SK-N-SH treated with all-trans-retinoic acid at 6 μM for 48 hours (cell line): ENCODE data around the gene COL24A1.
A peak's percentile ranks its signal among the peaks of the same experiment; 100 is the strongest.

Experiments
- ATAC-seq: fragments of 200-7000 bp; cut with Tn5 transposase; 3 replicates; pipeline ENCODE4 v1.9.1; 2020; ENCODE audit warnings: mild to moderate bottlenecking, moderate library complexity
- ARNTL ChIP-seq: fragments of 450-650 bp; formaldehyde crosslinking; IDR thresholded peaks from 2 replicates; pipeline ENCODE4 v1.5.0; 2020; ENCODE audit warnings: low read depth, mild to moderate bottlenecking, moderate library complexity, borderline replicate concordance
- BACH2 ChIP-seq: fragments of 250-450 bp; sonication (Bioruptor Pico); IDR thresholded peaks from 2 replicates; pipeline ENCODE4 v1.9.0; 2021; ENCODE audit warnings: mild to moderate bottlenecking, borderline replicate concordance
- CSDC2 ChIP-seq: fragments of 250-450 bp; sonication (Bioruptor Pico); IDR thresholded peaks from 2 replicates; pipeline ENCODE4 v1.5.0; 2020; ENCODE audit warnings: mild to moderate bottlenecking, moderate library complexity
- ESRRG ChIP-seq: fragments of 250-450 bp; sonication (Bioruptor Pico); IDR thresholded peaks from 2 replicates; pipeline ENCODE4 v1.6.1; 2021; ENCODE audit warnings: mild to moderate bottlenecking
- GLIS3 ChIP-seq: fragments of 250-450 bp; sonication (Bioruptor Pico); IDR thresholded peaks from 2 replicates; pipeline ENCODE4 v1.5.0; 2020; ENCODE audit warnings: mild to moderate bottlenecking, moderate library complexity
- ISL1 ChIP-seq: fragments of 250-450 bp; sonication (Bioruptor Pico); IDR thresholded peaks from 2 replicates; pipeline ENCODE4 v2.1.2; 2022; ENCODE audit warnings: mild to moderate bottlenecking, moderate library complexity
- OSR1 ChIP-seq: fragments of 250-450 bp; sonication (Bioruptor Pico); IDR thresholded peaks from 2 replicates; pipeline ENCODE4 v1.8.0; 2022; ENCODE audit warnings: moderate library complexity, mild to moderate bottlenecking, inconsistent platforms
- PPARA ChIP-seq: fragments of 250-450 bp; sonication (Bioruptor Pico); IDR thresholded peaks from 2 replicates; pipeline ENCODE4 v1.5.0; 2020; ENCODE audit warnings: mild to moderate bottlenecking, borderline replicate concordance
- RARB ChIP-seq: fragments of 250-450 bp; sonication (Bioruptor Pico); IDR thresholded peaks from 2 replicates; pipeline ENCODE4 v1.8.0; 2021; ENCODE audit warnings: mild to moderate bottlenecking, moderate library complexity
- SNAI2 ChIP-seq: fragments of 250-450 bp; sonication (Bioruptor Pico); IDR thresholded peaks from 2 replicates; pipeline ENCODE4 v1.5.0; 2020; ENCODE audit warnings: mild to moderate bottlenecking, moderate library complexity
- TCF4 ChIP-seq: fragments of 250-450 bp; sonication (Bioruptor Pico); IDR thresholded peaks from 2 replicates; pipeline ENCODE4 v1.8.0; 2021; ENCODE audit warnings: mild to moderate bottlenecking, moderate library complexity, borderline replicate concordance
- TOX ChIP-seq: fragments of 250-450 bp; sonication (Bioruptor Pico); IDR thresholded peaks from 2 replicates; pipeline ENCODE4 v1.8.0; 2021; ENCODE audit warnings: mild to moderate bottlenecking, moderate library complexity, borderline replicate concordance
- ZC3H10 ChIP-seq: fragments of 250-450 bp; sonication (Bioruptor Pico); IDR thresholded peaks from 2 replicates; pipeline ENCODE4 v1.5.1; 2021; ENCODE audit warnings: mild to moderate bottlenecking, moderate library complexity
- ZFP3 ChIP-seq: fragments of 250-450 bp; sonication (Bioruptor Pico); IDR thresholded peaks from 2 replicates; pipeline ENCODE4 v1.5.0; 2020; ENCODE audit warnings: mild to moderate bottlenecking, moderate library complexity
- ZFP30 ChIP-seq: fragments of 450-650 bp; formaldehyde crosslinking; IDR thresholded peaks from 2 replicates; pipeline ENCODE4 v1.5.0; 2022; ENCODE audit warnings: mild to moderate bottlenecking, moderate library complexity
- ZNF565 ChIP-seq: fragments of 450-650 bp; formaldehyde crosslinking; conservative IDR thresholded peaks from 2 replicates; pipeline ENCODE4 v1.5.0; 2020; ENCODE audit warnings: low read depth, mild to moderate bottlenecking, moderate library complexity
- ZNF70 ChIP-seq: fragments of 450-650 bp; formaldehyde crosslinking; IDR thresholded peaks from 2 replicates; pipeline ENCODE4 v1.5.0; 2020; ENCODE audit warnings: mild to moderate bottlenecking, moderate library complexity
- ZNF8 ChIP-seq: fragments of 450-650 bp; formaldehyde crosslinking; IDR thresholded peaks from 2 replicates; pipeline ENCODE4 v1.5.0; 2020; ENCODE audit warnings: mild to moderate bottlenecking, moderate library complexity
- TF ChIP-seq, protein P1 (sequence below): fragments of 250-450 bp; sonication (Bioruptor Pico); IDR thresholded peaks from 2 replicates; pipeline ENCODE4 v1.8.0; 2021; ENCODE audit warnings: low read depth, mild to moderate bottlenecking, moderate library complexity, borderline replicate concordance
- TF ChIP-seq, protein P2 (sequence below): fragments of 250-450 bp; sonication (Bioruptor Pico); IDR thresholded peaks from 2 replicates; pipeline ENCODE4 v1.5.1; 2021; ENCODE audit warnings: mild to moderate bottlenecking, moderate library complexity
- TF ChIP-seq, protein P3 (sequence below): fragments of 250-450 bp; sonication (Bioruptor Pico); IDR thresholded peaks from 2 replicates; pipeline ENCODE4 v1.5.0; 2020; ENCODE audit warnings: mild to moderate bottlenecking, moderate library complexity
- TF ChIP-seq, protein P4 (sequence below): fragments of 250-450 bp; sonication (Bioruptor Pico); IDR thresholded peaks from 2 replicates; pipeline ENCODE4 v1.5.1; 2020; ENCODE audit warnings: low read depth, mild to moderate bottlenecking, moderate library complexity
- TF ChIP-seq, protein P5 (sequence below): fragments of 250-450 bp; sonication (Bioruptor Pico); IDR thresholded peaks from 2 replicates; pipeline ENCODE4 v1.8.0; 2020; ENCODE audit warnings: mild to moderate bottlenecking, moderate library complexity, borderline replicate concordance

COL24A1 gene

DNA sequence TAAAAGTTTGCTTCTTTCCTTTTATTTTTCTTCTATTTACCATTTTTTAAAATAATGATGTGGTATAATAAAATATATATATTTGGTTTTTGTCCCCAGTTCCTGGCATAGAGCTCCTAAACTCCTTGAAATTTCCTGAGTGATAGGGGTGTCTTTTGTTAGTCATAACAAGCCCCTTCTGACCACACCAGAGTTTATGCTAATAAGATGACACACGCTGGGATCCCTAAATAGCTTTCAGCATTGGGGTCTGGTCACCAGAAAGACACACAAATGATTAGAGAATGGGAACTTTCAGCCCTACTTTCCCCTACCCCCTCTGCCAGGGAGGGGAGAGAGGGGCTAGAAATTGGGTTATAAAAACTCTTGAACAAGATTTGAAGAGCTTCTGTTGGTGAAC, 56.2 kb downstream of the COL24A1 start (continued):
- no peak for TF ChIP-seq GLIS3 (CRISPR knock-in tag)
- no peak for TF ChIP-seq ARNTL
- no peak for TF ChIP-seq ZFP3 (CRISPR knock-in tag)
- TF ChIP-seq, protein P1, sequence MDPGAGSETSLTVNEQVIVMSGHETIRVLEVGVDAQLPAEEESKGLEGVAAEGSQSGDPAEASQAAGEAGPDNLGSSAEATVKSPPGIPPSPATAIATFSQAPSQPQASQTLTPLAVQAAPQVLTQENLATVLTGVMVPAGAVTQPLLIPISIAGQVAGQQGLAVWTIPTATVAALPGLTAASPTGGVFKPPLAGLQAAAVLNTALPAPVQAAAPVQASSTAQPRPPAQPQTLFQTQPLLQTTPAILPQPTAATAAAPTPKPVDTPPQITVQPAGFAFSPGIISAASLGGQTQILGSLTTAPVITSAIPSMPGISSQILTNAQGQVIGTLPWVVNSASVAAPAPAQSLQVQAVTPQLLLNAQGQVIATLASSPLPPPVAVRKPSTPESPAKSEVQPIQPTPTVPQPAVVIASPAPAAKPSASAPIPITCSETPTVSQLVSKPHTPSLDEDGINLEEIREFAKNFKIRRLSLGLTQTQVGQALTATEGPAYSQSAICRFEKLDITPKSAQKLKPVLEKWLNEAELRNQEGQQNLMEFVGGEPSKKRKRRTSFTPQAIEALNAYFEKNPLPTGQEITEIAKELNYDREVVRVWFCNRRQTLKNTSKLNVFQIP (CRISPR knock-in tag), result no peak

DNA sequence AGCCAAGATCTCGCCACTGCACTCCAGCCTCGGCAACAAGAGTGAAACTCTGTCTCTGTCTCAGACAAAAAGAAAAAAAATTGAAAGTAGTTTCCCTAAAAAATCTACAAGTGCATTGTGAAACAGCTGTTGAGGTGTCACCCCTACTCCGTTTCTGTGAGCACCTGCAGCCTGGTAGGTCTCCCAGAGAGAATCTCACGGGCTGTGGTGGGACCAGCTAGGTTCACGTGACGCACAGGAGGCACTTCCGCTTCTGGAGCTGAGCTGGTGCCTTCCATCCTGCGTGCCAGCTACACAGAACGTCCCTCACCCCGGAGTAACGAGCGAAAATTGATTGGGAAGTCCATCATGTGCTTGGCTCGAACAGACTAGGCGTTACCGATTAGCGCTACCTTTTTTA, 66.8 kb downstream of the COL24A1 start:
- TF ChIP-seq CSDC2 (CRISPR knock-in tag), result no peak
- TF ChIP-seq, protein P2, sequence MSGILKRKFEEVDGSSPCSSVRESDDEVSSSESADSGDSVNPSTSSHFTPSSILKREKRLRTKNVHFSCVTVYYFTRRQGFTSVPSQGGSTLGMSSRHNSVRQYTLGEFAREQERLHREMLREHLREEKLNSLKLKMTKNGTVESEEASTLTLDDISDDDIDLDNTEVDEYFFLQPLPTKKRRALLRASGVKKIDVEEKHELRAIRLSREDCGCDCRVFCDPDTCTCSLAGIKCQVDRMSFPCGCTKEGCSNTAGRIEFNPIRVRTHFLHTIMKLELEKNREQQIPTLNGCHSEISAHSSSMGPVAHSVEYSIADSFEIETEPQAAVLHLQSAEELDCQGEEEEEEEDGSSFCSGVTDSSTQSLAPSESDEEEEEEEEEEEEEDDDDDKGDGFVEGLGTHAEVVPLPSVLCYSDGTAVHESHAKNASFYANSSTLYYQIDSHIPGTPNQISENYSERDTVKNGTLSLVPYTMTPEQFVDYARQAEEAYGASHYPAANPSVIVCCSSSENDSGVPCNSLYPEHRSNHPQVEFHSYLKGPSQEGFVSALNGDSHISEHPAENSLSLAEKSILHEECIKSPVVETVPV (CRISPR knock-in tag), result no peak
- TF ChIP-seq BACH2, result no peak
- no peak for TF ChIP-seq ZNF8
- TF ChIP-seq TCF4 (CRISPR knock-in tag), result no peak
- no peak for TF ChIP-seq ZNF565
- no peak for TF ChIP-seq ZFP3 (CRISPR knock-in tag)
- TF ChIP-seq, protein P3, sequence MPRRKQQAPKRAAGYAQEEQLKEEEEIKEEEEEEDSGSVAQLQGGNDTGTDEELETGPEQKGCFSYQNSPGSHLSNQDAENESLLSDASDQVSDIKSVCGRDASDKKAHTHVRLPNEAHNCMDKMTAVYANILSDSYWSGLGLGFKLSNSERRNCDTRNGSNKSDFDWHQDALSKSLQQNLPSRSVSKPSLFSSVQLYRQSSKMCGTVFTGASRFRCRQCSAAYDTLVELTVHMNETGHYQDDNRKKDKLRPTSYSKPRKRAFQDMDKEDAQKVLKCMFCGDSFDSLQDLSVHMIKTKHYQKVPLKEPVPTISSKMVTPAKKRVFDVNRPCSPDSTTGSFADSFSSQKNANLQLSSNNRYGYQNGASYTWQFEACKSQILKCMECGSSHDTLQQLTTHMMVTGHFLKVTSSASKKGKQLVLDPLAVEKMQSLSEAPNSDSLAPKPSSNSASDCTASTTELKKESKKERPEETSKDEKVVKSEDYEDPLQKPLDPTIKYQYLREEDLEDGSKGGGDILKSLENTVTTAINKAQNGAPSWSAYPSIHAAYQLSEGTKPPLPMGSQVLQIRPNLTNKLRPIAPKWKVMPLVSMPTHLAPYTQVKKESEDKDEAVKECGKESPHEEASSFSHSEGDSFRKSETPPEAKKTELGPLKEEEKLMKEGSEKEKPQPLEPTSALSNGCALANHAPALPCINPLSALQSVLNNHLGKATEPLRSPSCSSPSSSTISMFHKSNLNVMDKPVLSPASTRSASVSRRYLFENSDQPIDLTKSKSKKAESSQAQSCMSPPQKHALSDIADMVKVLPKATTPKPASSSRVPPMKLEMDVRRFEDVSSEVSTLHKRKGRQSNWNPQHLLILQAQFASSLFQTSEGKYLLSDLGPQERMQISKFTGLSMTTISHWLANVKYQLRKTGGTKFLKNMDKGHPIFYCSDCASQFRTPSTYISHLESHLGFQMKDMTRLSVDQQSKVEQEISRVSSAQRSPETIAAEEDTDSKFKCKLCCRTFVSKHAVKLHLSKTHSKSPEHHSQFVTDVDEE (CRISPR knock-in tag), result no peak
- no peak for TF ChIP-seq GLIS3 (CRISPR knock-in tag)
- no peak for TF ChIP-seq ZC3H10 (CRISPR knock-in tag)
- no peak for TF ChIP-seq TOX
- TF ChIP-seq SNAI2, result no peak
- no peak for TF ChIP-seq ESRRG (CRISPR knock-in tag)
- TF ChIP-seq, protein P4, sequence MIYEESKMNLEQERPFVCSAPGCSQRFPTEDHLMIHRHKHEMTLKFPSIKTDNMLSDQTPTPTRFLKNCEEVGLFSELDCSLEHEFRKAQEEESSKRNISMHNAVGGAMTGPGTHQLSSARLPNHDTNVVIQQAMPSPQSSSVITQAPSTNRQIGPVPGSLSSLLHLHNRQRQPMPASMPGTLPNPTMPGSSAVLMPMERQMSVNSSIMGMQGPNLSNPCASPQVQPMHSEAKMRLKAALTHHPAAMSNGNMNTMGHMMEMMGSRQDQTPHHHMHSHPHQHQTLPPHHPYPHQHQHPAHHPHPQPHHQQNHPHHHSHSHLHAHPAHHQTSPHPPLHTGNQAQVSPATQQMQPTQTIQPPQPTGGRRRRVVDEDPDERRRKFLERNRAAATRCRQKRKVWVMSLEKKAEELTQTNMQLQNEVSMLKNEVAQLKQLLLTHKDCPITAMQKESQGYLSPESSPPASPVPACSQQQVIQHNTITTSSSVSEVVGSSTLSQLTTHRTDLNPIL (CRISPR knock-in tag), result no peak
- no peak for TF ChIP-seq ZNF70 (CRISPR knock-in tag)
- ATAC-seq, result peak; percentile 70; the same call in 2 of the 3 replicates

DNA sequence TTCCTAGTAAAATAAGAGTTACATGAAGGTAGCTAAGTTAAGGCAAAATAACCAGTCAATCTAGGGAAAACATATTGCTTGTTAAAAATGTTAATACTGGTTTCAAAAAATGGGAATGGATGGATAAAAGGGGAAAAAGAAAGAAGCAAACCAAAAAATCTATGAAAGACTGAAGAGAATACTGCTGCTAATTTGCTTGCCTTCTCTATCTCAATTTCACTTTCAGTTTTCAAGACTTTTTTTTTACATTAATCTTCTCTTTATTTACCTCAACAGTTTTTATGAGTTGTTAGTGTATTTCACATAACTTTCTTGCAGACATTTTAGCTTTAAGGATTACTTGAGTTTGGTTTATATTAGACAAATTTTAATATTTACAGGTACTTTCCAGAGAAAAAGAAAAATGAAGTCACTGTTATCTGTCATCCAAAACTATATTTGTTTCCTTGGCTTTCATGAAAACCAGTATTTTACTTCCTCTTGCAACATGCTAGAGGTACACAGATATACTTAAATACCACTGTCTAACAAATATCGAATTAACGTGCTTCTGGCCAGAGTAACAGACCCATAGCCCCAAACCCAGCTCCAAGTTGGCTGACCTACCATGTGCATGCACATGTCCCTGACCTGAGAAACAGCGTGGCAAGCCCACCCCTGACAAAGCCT, 70.7 kb downstream of the COL24A1 start:
- no peak for ATAC-seq
- TF ChIP-seq RARB (CRISPR knock-in tag), result no peak
- TF ChIP-seq ZFP3 (CRISPR knock-in tag), result no peak
- TF ChIP-seq SNAI2, result no peak
- TF ChIP-seq GLIS3 (CRISPR knock-in tag), result no peak
- TF ChIP-seq ZFP30 (CRISPR knock-in tag), result no peak
- TF ChIP-seq PPARA, result no peak
- TF ChIP-seq, protein P1 (CRISPR knock-in tag), result no peak
- TF ChIP-seq, protein P3 (CRISPR knock-in tag), result no peak
- TF ChIP-seq, protein P5, sequence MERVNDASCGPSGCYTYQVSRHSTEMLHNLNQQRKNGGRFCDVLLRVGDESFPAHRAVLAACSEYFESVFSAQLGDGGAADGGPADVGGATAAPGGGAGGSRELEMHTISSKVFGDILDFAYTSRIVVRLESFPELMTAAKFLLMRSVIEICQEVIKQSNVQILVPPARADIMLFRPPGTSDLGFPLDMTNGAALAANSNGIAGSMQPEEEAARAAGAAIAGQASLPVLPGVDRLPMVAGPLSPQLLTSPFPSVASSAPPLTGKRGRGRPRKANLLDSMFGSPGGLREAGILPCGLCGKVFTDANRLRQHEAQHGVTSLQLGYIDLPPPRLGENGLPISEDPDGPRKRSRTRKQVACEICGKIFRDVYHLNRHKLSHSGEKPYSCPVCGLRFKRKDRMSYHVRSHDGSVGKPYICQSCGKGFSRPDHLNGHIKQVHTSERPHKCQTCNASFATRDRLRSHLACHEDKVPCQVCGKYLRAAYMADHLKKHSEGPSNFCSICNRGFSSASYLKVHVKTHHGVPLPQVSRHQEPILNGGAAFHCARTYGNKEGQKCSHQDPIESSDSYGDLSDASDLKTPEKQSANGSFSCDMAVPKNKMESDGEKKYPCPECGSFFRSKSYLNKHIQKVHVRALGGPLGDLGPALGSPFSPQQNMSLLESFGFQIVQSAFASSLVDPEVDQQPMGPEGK (CRISPR knock-in tag), result no peak
- no peak for TF ChIP-seq ZC3H10 (CRISPR knock-in tag)
- no peak for TF ChIP-seq OSR1 (CRISPR knock-in tag)
- no peak for TF ChIP-seq ISL1
- TF ChIP-seq, protein P4 (CRISPR knock-in tag), result no peak
